Measurements from ENCODE around the gene SRD5A1.

DNA sequence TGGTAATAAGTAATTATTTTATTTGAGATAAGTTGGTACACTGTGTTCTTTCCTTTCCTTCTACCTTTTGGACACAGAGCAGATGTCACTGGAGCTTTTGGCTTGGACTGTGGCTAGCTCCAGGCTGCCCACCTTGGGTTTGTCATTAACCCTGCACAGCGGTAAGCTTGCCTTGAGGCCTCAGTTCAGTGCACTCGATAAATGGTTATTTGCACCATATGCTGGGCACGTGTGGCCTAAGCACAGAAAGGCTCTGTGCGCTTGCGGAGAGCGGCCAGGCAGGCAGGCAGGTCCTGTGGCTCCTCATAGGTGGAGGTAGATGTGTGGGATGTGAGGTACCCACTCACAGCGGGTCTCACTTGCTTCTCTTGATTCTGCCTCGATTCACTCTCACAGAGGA is 50.0 kb downstream of the SRD5A1 start:
- no peak for TF ChIP-seq EZH2 (IDR thresholded peaks at IDR 0.05; ENCODE audit: insufficient read depth, poor library complexity, severe bottlenecking)
- no peak for TF ChIP-seq EZH2phosphoT487 (IDR thresholded peaks at IDR 0.05; ENCODE audit: insufficient read depth, low read depth)
